H1 (cell line): ENCODE results near the gene TMEM106C. TPM values are rescaled to one million over a fixed set of nuclear protein-coding genes. Genes with fewer than 3 reads are reported as not detected.

Experiments
- CTCF ChIA-PET: fragments of 300-600 bp; sonication (Branson Sonifier 250); formaldehyde crosslinking; loops from one replicate; lab custom pipeline; 2021; ENCODE audit not compliant: partially characterized antibody; lab: Charles Lee
- POLR2A ChIA-PET: fragments of 300-600 bp; sonication (Branson Sonifier 250); formaldehyde crosslinking; loops from one replicate; lab custom pipeline; 2021; ENCODE audit warnings: inconsistent platforms; ENCODE audit not compliant: partially characterized antibody; lab: Charles Lee
- DNase-seq, 2 experiments: peaks; one replicate each; pipeline versions ENCODE4 v3.0.0 to v3.0.0-alpha.2; 2010 to 2022; ENCODE audit warnings: low spot score in 2 of 2, low read depth in 1 of 2, mixed read lengths in 1 of 2
- FAIRE-seq: peaks from 2 replicates; lab custom pipeline; 2011; peaks lifted over from hg19 to GRCh38; lab: Jason Lieb, UNC
- H2AFZ ChIP-seq: 2 replicates; pipeline ENCODE4 v1.8.1; 2012; ENCODE audit warnings: low read length, inconsistent platforms
- H2AK5ac ChIP-seq: 2 replicates; pipeline ENCODE4 v1.6.1; 2013; ENCODE audit warnings: low read depth, low read length
- H2BK120ac ChIP-seq: replicated peaks from 2 replicates; pipeline ENCODE3; 2013; ENCODE audit warnings: low read depth, low read length, inconsistent platforms
- H2BK12ac ChIP-seq: 2 replicates; pipeline ENCODE4 v1.6.1; 2013; ENCODE audit warnings: low read depth, low read length
- H2BK15ac ChIP-seq: 2 replicates; pipeline ENCODE4 v1.6.1; 2013; ENCODE audit warnings: low read length
- H2BK20ac ChIP-seq: 2 replicates; pipeline ENCODE4 v1.6.1; 2013; ENCODE audit warnings: low read length
- H2BK5ac ChIP-seq: 2 replicates; pipeline ENCODE4 v1.6.1; 2013; ENCODE audit warnings: low read depth, low read length
- H3K14ac ChIP-seq: 2 replicates; pipeline ENCODE4 v1.6.1; 2013; ENCODE audit warnings: inconsistent platforms; ENCODE audit not compliant: insufficient read length
- H3K18ac ChIP-seq: 2 replicates; pipeline ENCODE4 v1.6.1; 2013; ENCODE audit warnings: low read length; ENCODE audit errors: extremely low read depth
- H3K23ac ChIP-seq: 2 replicates; pipeline ENCODE4 v1.6.1; 2013; ENCODE audit warnings: inconsistent platforms; ENCODE audit not compliant: insufficient read length
- H3K23me2 ChIP-seq: 2 replicates; pipeline ENCODE4 v1.6.1; 2013; ENCODE audit warnings: low read depth, low read length
- H3K27ac ChIP-seq: 2 replicates; pipeline ENCODE4 v1.6.1; 2011; ENCODE audit warnings: low read depth, low read length, inconsistent platforms
- H3K27me3 ChIP-seq, 4 experiments: replicated peaks in 1 of 4; 1 replicate in 1 of 4; 2 replicates in 3 of 4; pipeline versions ENCODE4 v1.6.1 to v1.8.1; 2011 to 2013; ENCODE audit warnings: low read length in 3 of 4, mild to moderate bottlenecking in 3 of 4, inconsistent platforms in 2 of 4, mixed read lengths in 2 of 4, moderate library complexity in 1 of 4; ENCODE audit not compliant: control insufficient read depth in 3 of 4, insufficient read depth in 3 of 4; ENCODE audit errors: extremely low read depth in 1 of 4
- H3K36me3 ChIP-seq, 4 experiments: 2 replicates each; pipeline versions ENCODE4 v1.6.1 to v1.8.1; 2011 to 2013; ENCODE audit warnings: mild to moderate bottlenecking in 4 of 4, low read length in 3 of 4, moderate library complexity in 2 of 4, control low read depth in 1 of 4, inconsistent platforms in 1 of 4; ENCODE audit not compliant: insufficient read depth in 4 of 4, control insufficient read depth in 2 of 4
- H3K4ac ChIP-seq: replicated peaks from 2 replicates; pipeline ENCODE3; 2013; ENCODE audit warnings: low read length, low read depth, mixed read lengths, inconsistent platforms; ENCODE audit not compliant: insufficient read length
- H3K4me1 ChIP-seq, 4 experiments: replicated peaks in 1 of 4; 1 replicate in 1 of 4; 2 replicates in 3 of 4; pipeline versions ENCODE4 v1.6.1 to v1.8.1; 2011 to 2013; ENCODE audit warnings: low read length in 3 of 4, inconsistent platforms in 2 of 4, mixed read lengths in 1 of 4; ENCODE audit not compliant: insufficient read depth in 4 of 4, control insufficient read depth in 3 of 4
- H3K4me2 ChIP-seq, 2 experiments: 2 replicates each; pipeline versions ENCODE4 v1.6.1 to v1.8.1; 2011 to 2013; ENCODE audit warnings: low read depth in 2 of 2, low read length in 2 of 2, control low read depth in 1 of 2, inconsistent platforms in 1 of 2, mild to moderate bottlenecking in 1 of 2; ENCODE audit not compliant: insufficient read depth in 1 of 2
- H3K4me3 ChIP-seq, 4 experiments: fragments of 200-600, 300-600 bp in 1 of 4; sonication (generic), shearing (Covaris generic), sonication (Bioruptor Twin) in 1 of 4; 2 replicates each; pipeline versions ENCODE4 v1.5.1 to v1.8.1; 2011 to 2016; ENCODE audit warnings: low read length in 4 of 4, low read depth in 3 of 4, control low read depth in 2 of 4, inconsistent platforms in 2 of 4, mild to moderate bottlenecking in 2 of 4, mixed read lengths in 1 of 4, moderate library complexity in 1 of 4; ENCODE audit not compliant: insufficient read depth in 2 of 4; ENCODE audit errors: extremely low read depth in 1 of 4
- H3K56ac ChIP-seq: replicated peaks from 2 replicates; pipeline ENCODE3; 2013; ENCODE audit warnings: low read depth, mild to moderate bottlenecking, mixed read lengths, low read length, inconsistent platforms; ENCODE audit not compliant: insufficient read length
- H3K79me1 ChIP-seq: 2 replicates; pipeline ENCODE4 v1.6.1; 2013; ENCODE audit warnings: low read depth, low read length, control low read depth
- H3K79me2 ChIP-seq, 2 experiments: 2 replicates each; pipeline versions ENCODE4 v1.6.1 to v1.8.1; 2012 to 2013; ENCODE audit warnings: low read length in 2 of 2, mild to moderate bottlenecking in 2 of 2, inconsistent platforms in 1 of 2; ENCODE audit not compliant: insufficient read depth in 2 of 2, control insufficient read depth in 1 of 2
- H3K9ac ChIP-seq, 4 experiments: replicated peaks in 1 of 4; 1 replicate in 1 of 4; 2 replicates in 3 of 4; pipeline versions ENCODE4 v1.6.1 to v1.8.1; 2011 to 2013; ENCODE audit warnings: low read depth in 3 of 4, low read length in 3 of 4, control low read depth in 2 of 4, mild to moderate bottlenecking in 2 of 4, moderate library complexity in 2 of 4, inconsistent platforms in 1 of 4; ENCODE audit errors: extremely low read depth in 1 of 4
- H3K9me3 ChIP-seq, 2 experiments: 2 replicates each; pipeline versions ENCODE4 v1.6.1 to v1.8.1; 2012 to 2013; ENCODE audit warnings: mild to moderate bottlenecking in 2 of 2, moderate library complexity in 2 of 2, control low read depth in 1 of 2, inconsistent platforms in 1 of 2, low read depth in 1 of 2, low read length in 1 of 2, mixed read lengths in 1 of 2; ENCODE audit not compliant: insufficient read depth in 2 of 2
- H4K20me1 ChIP-seq, 2 experiments: replicated peaks in 1 of 2; 2 replicates each; pipeline versions ENCODE3 to v1.8.1; 2011 to 2013; ENCODE audit warnings: inconsistent platforms in 2 of 2, low read length in 2 of 2, mild to moderate bottlenecking in 1 of 2; ENCODE audit not compliant: insufficient read depth in 2 of 2, control insufficient read depth in 1 of 2
- H4K5ac ChIP-seq: 2 replicates; pipeline ENCODE4 v1.6.1; 2013; ENCODE audit warnings: low read length, low read depth, mixed read lengths, inconsistent platforms; ENCODE audit not compliant: insufficient read length
- H4K8ac ChIP-seq: 2 replicates; pipeline ENCODE4 v1.8.0; 2013; ENCODE audit warnings: mild to moderate bottlenecking, moderate library complexity, low read length, inconsistent platforms; ENCODE audit not compliant: insufficient read depth; ENCODE audit errors: extremely low read depth
- H4K91ac ChIP-seq: replicated peaks from 2 replicates; pipeline ENCODE3; 2013; ENCODE audit warnings: low read length, mixed read lengths, inconsistent platforms; ENCODE audit not compliant: insufficient read length
- SUZ12 ChIP-seq: fragments of 200-600 bp; sonication (generic); IDR thresholded peaks from 2 replicates; pipeline ENCODE4 v1.6.1; 2012; ENCODE audit warnings: mild to moderate bottlenecking, inconsistent platforms, low read length, moderate library complexity, mixed read lengths
- WGBS, 2 experiments: shearing (Covaris generic) in 1 of 2; methylation state at CpG; one replicate each; pipeline versions ENCODE4 v1.1.6 to v1.1.7; 2013 to 2015; ENCODE audit warnings: low lambda C conversion rate in 2 of 2, mixed read lengths in 2 of 2, inconsistent platforms in 1 of 2, low coverage in 1 of 2, missing lambda C conversion rate in 1 of 2; ENCODE audit not compliant: insufficient replicate concordance in 2 of 2, insufficient coverage in 1 of 2, insufficient read length in 1 of 2; ENCODE audit errors: extremely low coverage in 1 of 2, missing lambda C conversion rate in 1 of 2; 5-methylcytosine and 5-hydroxymethylcytosine counted together
- polyA plus RNA-seq, 7 experiments: library from polyadenylated mRNA; depleted of rRNA in 3 of 7; stranded (reverse) in 5 of 7; unstranded in 2 of 7; fragments of >200 nt in 5 of 7; fragments of 200-250 nt in 2 of 7; gene quantifications; 1 replicate in 5 of 7; 2 replicates in 1 of 7; 4 replicates in 1 of 7; pipeline versions ENCODE4 v1.2.1 to v1.2.3, GENCODE V29; 2011 to 2013; ENCODE audit warnings: missing spikeins in 2 of 7, mixed read lengths in 2 of 7
- total RNA-seq: library from RNA; stranded (reverse); fragmentation: NEBNext Ultra II Directional; extraction: Animal tissue kit (Norgen Biotek cat#: 25700); gene quantifications from 2 replicates; pipeline ENCODE4 v1.2.1, GENCODE V29; 2021

TMEM106C gene
- total and polyA plus RNA-seq, 2 of the 8 experiments (the other 6 are each of a cell fraction or from before 2014, with no cell fraction given): 36.6 to 45.3 TPM

- Histone ChIP-seq H2AK5ac (no peak overlapping the region), H4K5ac (no peak overlapping the region), H3K23me2 (no peaks in the 10 kb centered on the region; the same call in 1 of the 2 replicates), H3K4me1 (peaks cover 0 to 7% (median 3%) of the 10 kb centered on the region in 4 experiments; a peak in 4 of 7 replicates), H3K9ac (no peak overlapping the region), H3K27me3 (peaks cover 0 to 15% (median 2%) of the 10 kb centered on the region in 4 experiments; a peak in 4 of 7 replicates), H3K14ac (no peak overlapping the region), H3K79me1 (no peaks in the 10 kb centered on the region), H3K18ac (no peak overlapping the region)
- TF ChIP-seq SUZ12: no peak
- TF ChIP-seq, all 59 proteins: peak for 0
- no peak overlapping the region for H2BK20ac ChIP-seq
- no peak overlapping the region for H2BK120ac ChIP-seq
- POLR2A ChIA-PET: interaction anchor here (1.1 kb wide), 1 partner anchor 33 kb away, joined by 3 read pairs; no protein-coding TSS in a partner anchor
- no peaks in the 10 kb centered on the region for H3K9me3 ChIP-seq
- WGBS, 2 experiments: 84% methylated on average over 12 of the region's 12 CpGs; no CpG with 5 or more reads in 1 of the 2 experiments
- H3K27ac ChIP-seq: no peak overlapping the region
- H2BK5ac ChIP-seq: no peak overlapping the region
- no peak overlapping the region for H4K91ac ChIP-seq
- H2BK15ac ChIP-seq: no peak overlapping the region
- no peak overlapping the region for H2BK12ac ChIP-seq
- CTCF ChIA-PET: interaction anchor here (0.6 to 1.7 kb wide), 2 partner anchors 9 to 72 kb away, joined by 3 to 4 read pairs; no protein-coding TSS in a partner anchor
- no peak for FAIRE-seq
- no peaks in the 10 kb centered on the region for H3K79me2 ChIP-seq
- H3K4me2 ChIP-seq: no peak overlapping the region
- H3K4me3 ChIP-seq: no peak overlapping the region
- no peak overlapping the region for H3K4ac ChIP-seq
- no peak overlapping the region for H3K56ac ChIP-seq
- H2AFZ ChIP-seq: no peak overlapping the region
- no peak overlapping the region for H4K8ac ChIP-seq
- H3K23ac ChIP-seq: no peak overlapping the region
- H4K20me1 ChIP-seq: peaks cover 0 to 2% of the 10 kb centered on the region in 2 experiments
- H3K36me3 ChIP-seq: no peaks in the 10 kb centered on the region
- no peak for DNase-seq
These were observed 26.3 kb downstream of the TMEM106C start for GRCh38 chr12:47989666-47990065.
